Muscle layer of colon (tissue), 2 donors: ENCODE results near the gene MAST2.
"Not testable (repeated sequence)": the region's sequence is repeated elsewhere in the genome, so short reads cannot be mapped to it uniquely, and the experiment has no call there.

ENCODE experiments used
- H3K27ac ChIP-seq: one replicate; pipeline ENCODE4 v1.7.0; 2013; ENCODE audit warnings: low read depth, mild to moderate bottlenecking, low read length, moderate library complexity
- H3K27me3 ChIP-seq, 2 donors: one replicate each; pipeline ENCODE4 v1.7.0; 2013; ENCODE audit warnings: low read length in 2 of 2, mild to moderate bottlenecking in 2 of 2; ENCODE audit not compliant: insufficient read depth in 2 of 2, control insufficient read depth in 1 of 2
- H3K36me3 ChIP-seq: one replicate; pipeline ENCODE4 v1.7.0; 2013; ENCODE audit warnings: mild to moderate bottlenecking, low read length; ENCODE audit not compliant: insufficient read depth
- H3K4me1 ChIP-seq: one replicate; pipeline ENCODE4 v1.7.0; 2013; ENCODE audit warnings: mild to moderate bottlenecking, low read length; ENCODE audit not compliant: insufficient read depth
- H3K4me3 ChIP-seq, 2 donors: one replicate each; pipeline ENCODE4 v1.7.0; 2013; ENCODE audit warnings: low read length in 2 of 2, low read depth in 1 of 2, mild to moderate bottlenecking in 1 of 2, moderate library complexity in 1 of 2
- H3K9ac ChIP-seq: one replicate; pipeline ENCODE4 v1.7.0; 2013; ENCODE audit warnings: low read length
- H3K9me3 ChIP-seq: one replicate; pipeline ENCODE4 v1.7.0; 2013; ENCODE audit warnings: mild to moderate bottlenecking, low read length
- donor health status: abdominal sarcoma.
- donor health status: Adenocarcinoma of cecum.

Gene MAST2

DNA sequence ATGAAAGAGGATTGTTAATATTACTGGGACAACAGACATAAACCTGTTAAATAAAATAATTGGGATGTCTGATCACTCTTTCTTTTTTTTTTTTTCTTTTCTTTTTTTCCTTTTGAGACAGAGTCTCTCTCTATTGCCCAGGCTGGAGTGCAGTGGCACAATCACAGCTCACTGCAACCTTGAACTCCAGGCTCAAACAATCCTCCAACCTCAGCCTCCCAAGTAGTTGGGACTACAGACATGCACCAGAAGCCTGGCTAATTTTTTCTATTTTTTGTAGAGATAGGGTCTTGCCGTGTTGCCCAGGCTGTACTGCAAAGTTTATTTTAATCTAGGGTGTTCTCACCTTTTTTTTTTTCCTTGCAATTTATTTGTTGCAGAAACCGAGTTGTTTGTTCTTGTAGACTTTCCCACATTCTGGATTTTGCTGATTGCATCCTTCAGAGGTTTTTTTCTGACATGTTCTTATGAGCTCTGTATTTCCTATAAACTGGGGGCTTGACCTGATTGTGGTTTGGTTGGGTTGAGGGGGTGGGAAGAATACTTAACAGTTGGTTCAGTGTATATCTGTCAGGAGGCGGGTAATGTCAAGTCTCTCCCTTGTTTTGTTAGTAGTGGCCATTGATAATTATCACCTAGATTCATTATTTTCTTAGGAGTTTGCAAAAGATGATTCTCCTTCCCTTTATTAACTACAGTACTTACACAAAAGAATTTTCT, 125.2 kb downstream of the MAST2 start:
- H3K4me3 ChIP-seq, result no peak overlapping the region
- H3K27ac ChIP-seq, result no peak overlapping the region
- H3K36me3 ChIP-seq, result no peaks in the 10 kb centered on the region
- no peaks in the 10 kb centered on the region for H3K27me3 ChIP-seq
- H3K4me1 ChIP-seq, result no peaks in the 10 kb centered on the region
- H3K9me3 ChIP-seq, result no peaks in the 10 kb centered on the region
- H3K9ac ChIP-seq, result no peak overlapping the region

DNA sequence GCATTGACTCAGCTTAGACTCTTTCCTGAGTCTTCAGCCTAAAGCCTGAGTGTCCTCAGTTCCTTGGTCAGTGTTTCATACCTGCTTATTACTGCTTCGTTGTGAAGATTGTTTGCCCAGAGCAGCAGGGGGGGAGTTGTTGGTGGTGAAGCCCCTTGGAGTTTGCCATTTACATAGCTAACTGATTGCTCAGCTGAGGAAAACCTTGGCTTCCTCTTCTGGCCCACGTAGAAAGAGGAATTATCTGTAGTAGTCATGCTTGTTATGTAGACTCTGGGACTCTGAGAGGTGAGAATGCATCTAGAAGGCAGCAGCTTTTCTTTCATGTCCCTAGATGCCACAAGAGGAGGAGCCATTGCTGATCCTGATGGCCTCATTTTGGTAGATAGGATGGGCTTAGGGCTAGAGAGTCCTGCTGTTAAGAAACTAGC, 125.9 kb downstream of the MAST2 start:
- H3K36me3 ChIP-seq, result no peaks in the 10 kb centered on the region
- H3K9ac ChIP-seq, result no peak overlapping the region
- no peaks in the 10 kb centered on the region for H3K4me1 ChIP-seq
- no peaks in the 10 kb centered on the region for H3K9me3 ChIP-seq
- H3K27ac ChIP-seq, result no peak overlapping the region
- no peaks in the 10 kb centered on the region for H3K27me3 ChIP-seq
- no peak overlapping the region for H3K4me3 ChIP-seq

DNA sequence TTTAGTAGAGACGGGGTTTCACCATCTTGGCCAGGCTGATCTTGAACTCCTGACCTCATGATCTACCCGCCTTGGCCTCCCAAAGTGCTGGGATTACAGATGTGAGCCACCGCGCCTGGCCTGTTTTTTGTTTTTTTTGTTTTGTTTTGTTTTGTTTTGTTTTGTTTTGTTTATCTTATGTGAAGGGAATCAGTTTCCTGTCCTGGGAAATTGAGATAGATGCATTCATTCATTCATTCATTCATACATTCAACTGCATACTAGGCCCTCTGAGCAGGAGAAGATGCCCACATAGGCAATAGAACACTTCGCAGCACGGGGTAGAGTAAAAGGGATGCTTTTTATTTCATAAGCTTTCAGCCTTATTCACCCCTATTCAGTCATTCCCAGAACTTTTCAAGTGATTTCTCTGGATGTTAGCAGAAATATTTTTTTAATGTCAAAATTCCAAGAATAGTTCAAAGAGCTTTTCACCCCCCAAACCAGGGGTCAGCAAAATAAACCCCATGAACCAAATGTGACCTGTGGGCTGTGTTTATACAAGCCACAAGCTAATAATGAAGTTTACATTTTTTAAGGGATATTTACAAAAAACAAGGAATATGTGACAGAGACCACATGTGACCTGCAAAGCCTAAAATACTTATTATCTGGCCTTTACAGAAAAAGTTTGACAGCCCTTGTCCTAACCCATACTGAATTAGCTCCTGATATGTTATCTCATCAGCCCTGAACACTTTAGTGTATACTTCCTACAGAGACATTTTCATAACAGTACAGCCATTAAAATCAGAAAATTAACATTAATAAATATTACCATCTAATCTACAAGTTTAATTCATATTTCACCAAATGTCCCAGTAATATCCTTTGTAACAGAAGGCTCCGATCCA, 127.1 kb downstream of the MAST2 start:
- H3K27ac ChIP-seq, result no peak overlapping the region
- no peaks in the 10 kb centered on the region for H3K36me3 ChIP-seq
- H3K9me3 ChIP-seq, result no peaks in the 10 kb centered on the region
- no peaks in the 10 kb centered on the region for H3K4me1 ChIP-seq
- H3K9ac ChIP-seq, result no peak overlapping the region
- H3K4me3 ChIP-seq, result no peak overlapping the region
- no peaks in the 10 kb centered on the region for H3K27me3 ChIP-seq

DNA sequence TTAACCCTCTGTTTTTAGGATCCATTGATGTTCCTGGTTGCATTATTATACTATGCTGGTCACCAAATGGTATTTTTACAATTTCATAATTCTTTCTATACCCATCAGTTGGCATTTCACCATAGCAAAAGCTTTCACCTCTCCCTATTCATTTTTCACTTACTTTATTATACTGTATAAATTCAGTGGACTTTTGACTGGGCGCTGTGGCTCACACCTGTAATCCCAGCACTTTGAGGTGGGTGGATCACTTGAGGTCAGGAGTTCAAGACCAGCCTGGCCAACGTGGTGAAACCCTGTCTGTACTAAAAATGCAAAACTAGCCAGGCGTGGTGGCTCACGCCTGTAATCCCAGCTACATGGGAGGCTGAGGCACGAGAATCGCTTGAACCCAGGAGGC, 128.8 kb downstream of the MAST2 start:
- not testable (repeated sequence) for H3K36me3 ChIP-seq, H3K4me3 ChIP-seq, H3K27me3 ChIP-seq, H3K27ac ChIP-seq, H3K9me3 ChIP-seq, H3K4me1 ChIP-seq, H3K9ac ChIP-seq

DNA sequence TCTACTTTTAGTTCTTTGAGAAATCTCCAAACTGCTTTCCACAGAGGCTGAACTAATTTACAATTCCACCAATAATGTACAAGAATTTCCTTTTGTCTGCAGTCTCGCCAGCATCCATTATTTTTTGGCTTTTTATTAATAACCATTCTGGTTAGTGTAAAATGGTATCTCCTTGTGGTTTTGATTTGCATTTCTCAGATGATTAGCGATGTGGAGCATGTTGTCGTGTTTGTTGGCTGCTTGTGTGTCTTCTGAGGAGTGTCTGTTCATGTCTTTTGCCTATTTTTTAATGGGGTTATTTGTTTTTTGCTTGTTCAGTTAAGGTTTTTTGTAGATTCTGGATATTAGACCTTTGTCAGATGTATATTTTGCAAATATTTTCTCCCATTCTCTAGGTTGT, 131.5 kb downstream of the MAST2 start:
- Histone ChIP-seq H3K9me3 (no peaks in the 10 kb centered on the region), H3K9ac (no peak overlapping the region), H3K4me3 (no peak overlapping the region), H3K36me3 (no peaks in the 10 kb centered on the region), H3K4me1 (no peaks in the 10 kb centered on the region), H3K27me3 (no peaks in the 10 kb centered on the region), H3K27ac (no peak overlapping the region)

DNA sequence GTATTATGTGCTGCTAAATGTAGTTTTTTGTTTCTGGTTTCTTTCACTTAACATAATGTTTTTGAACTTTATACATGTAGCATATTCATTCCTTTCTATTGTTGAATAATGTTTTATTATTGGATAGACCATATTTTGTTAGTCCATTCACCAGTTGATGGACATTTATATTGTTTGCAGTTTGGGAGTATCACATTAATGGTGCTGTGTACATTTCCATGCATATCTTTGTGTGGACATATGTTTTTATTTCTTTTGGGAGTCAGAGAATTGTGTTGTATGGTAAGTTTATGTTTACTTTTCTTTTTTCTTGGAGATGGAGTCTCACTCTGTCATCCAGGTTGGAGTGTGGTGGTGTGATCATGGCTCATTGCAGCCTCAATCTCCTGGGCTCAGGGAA, 134.6 kb downstream of the MAST2 start:
- Histone ChIP-seq H3K36me3 (no peaks in the 10 kb centered on the region), H3K9ac (no peak overlapping the region), H3K9me3 (no peaks in the 10 kb centered on the region), H3K27me3 (no peaks in the 10 kb centered on the region), H3K4me1 (no peaks in the 10 kb centered on the region), H3K27ac (no peak overlapping the region), H3K4me3 (no peak overlapping the region)

DNA sequence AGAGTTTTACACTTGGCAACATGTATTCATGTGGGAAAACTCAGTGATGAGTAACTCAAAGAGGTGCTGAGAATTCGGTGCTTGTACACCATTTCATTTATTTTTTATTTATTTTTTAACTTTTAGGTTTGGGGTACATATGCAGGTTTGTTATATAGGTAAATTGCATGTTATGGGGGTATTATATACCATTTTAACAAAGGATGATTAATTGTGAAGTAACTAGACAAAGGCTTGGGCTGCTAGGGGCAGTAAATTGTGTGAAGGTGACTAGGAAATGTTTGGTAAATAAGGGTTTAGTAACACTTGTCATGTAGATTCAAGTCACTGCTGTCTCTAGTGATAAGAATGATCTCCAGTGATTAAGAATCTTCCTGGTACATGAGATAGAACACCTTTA, 139.0 kb downstream of the MAST2 start:
- Histone ChIP-seq H3K9ac (no peak overlapping the region), H3K9me3 (no peaks in the 10 kb centered on the region), H3K4me1 (peaks cover 13% of the 10 kb centered on the region), H3K27ac (no peak overlapping the region), H3K27me3 (no peaks in the 10 kb centered on the region), H3K4me3 (no peak overlapping the region), H3K36me3 (no peaks in the 10 kb centered on the region)

DNA sequence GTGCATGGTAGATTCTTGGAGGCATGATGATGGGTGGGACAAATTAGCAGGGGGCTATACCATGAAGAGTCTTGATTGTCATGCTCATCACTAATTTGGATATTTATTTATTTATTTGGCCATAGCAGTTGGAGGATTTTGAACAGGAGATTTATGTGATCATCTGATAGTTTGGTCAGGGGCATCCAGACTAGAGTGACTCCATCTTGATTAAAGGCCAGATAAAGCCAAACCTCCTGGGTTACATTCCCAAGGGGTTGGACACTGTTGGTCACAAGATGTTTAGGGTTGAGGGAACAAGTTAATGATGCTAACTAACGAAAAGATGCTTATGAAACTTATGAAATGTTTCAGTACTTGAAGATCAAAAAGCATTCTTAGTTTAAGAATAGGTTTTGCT, 139.8 kb downstream of the MAST2 start:
- Histone ChIP-seq H3K27ac (no peak overlapping the region), H3K4me1 (peaks cover 13% of the 10 kb centered on the region), H3K4me3 (no peak overlapping the region), H3K36me3 (no peaks in the 10 kb centered on the region), H3K9me3 (no peaks in the 10 kb centered on the region), H3K9ac (no peak overlapping the region), H3K27me3 (no peaks in the 10 kb centered on the region)

DNA sequence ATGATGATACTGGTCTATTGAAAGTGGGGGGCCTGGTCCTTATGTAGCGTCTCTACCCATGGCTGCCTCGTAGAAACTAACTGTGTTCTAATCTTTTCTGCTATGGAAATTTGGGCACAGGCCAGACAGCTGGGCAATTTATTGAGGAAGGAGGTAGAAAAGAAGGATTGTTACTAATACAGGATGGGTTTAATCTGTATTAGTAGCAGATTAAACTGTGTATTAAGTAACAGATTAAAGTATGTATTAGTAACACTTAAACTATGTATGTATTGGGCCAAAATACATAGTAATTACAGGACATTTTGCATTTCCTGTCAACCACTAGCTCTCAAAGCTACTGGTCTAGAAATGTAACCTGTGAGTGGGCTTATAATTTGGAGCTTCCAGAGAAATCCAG, 142.0 kb downstream of the MAST2 start:
- no peaks in the 10 kb centered on the region for H3K36me3 ChIP-seq
- no peak overlapping the region for H3K9ac ChIP-seq
- H3K27ac ChIP-seq, result no peak overlapping the region
- H3K4me3 ChIP-seq, result no peak overlapping the region
- no peaks in the 10 kb centered on the region for H3K27me3 ChIP-seq
- peaks cover 13% of the 10 kb centered on the region for H3K4me1 ChIP-seq
- no peaks in the 10 kb centered on the region for H3K9me3 ChIP-seq

DNA sequence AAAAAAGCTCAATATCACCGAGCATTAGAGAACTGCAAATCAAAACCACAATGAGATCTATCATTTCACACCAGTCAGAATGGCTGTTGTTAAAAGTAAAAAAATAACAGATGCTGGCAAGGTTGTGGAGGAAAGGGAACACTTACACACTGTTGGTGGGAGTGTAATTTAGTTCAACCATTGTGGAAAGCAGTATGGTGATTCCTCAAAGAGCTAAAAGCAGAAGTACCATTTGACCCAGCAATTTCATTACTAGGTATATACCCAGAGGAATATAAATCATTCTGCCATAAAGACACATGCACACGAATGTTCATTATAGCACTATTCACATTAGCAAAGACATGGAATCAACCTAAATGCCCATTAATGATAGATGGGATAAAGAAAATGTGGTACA, 146.1 kb downstream of the MAST2 start:
- H3K9ac ChIP-seq, H3K9me3 ChIP-seq, H3K36me3 ChIP-seq, H3K27ac ChIP-seq, H3K4me3 ChIP-seq, H3K27me3 ChIP-seq: not testable (repeated sequence)
- H3K4me1 ChIP-seq, result peaks cover 28% of the 10 kb centered on the region

DNA sequence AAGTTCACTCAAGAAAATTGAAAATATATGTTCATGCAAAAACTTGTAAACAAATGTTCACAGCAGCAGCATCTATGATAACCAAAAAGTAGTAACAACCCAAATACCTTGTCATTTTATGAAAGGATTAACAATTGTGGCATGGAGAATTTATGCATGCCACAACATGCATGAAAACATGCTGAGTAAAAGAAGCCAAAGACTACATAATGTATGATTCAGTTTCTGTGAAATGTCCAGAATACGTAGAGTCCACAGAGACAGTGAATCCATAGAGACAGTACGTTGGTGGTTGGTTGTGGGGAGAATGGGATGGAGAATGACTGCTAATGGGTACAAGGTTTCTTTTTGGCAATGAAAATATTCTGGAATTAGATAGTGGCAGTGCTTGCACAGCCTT, 148.7 kb downstream of the MAST2 start:
- peaks cover 20% of the 10 kb centered on the region for H3K4me1 ChIP-seq
- no peaks in the 10 kb centered on the region for H3K9me3 ChIP-seq
- no peak overlapping the region for H3K4me3 ChIP-seq
- no peaks in the 10 kb centered on the region for H3K36me3 ChIP-seq
- no peak overlapping the region for H3K9ac ChIP-seq
- no peaks in the 10 kb centered on the region for H3K27me3 ChIP-seq
- H3K27ac ChIP-seq, result no peak overlapping the region
